Caco-2 (cell line): ENCODE results near the gene ANXA3. TPM values are rescaled to one million over a fixed set of nuclear protein-coding genes. Genes with fewer than 3 reads are reported as not detected.
A peak's percentile ranks its signal among the peaks of the same experiment; 100 is the strongest.

Experiments used
- BruUV-seq: library from RNA; stranded (reverse); fragments of 400-500 nt; replicated peaks from 2 replicates; lab custom pipeline; 2021; lab: Mats Ljungman, UMichigan
- CTCF ChIA-PET: fragments of 300-600 bp; sonication (Branson Sonifier 250); formaldehyde crosslinking; loops from one replicate; lab custom pipeline; 2022; ENCODE audit warnings: antibody characterized with exemption; lab: Charles Lee
- POLR2A ChIA-PET: fragments of 300-600 bp; sonication (Branson Sonifier 250); formaldehyde crosslinking; loops from one replicate; lab custom pipeline; 2022; ENCODE audit warnings: antibody characterized with exemption; lab: Charles Lee
- DNase-seq, 2 experiments: peaks; one replicate each; pipeline versions ENCODE4 v3.0.0 to v3.0.0-alpha.2; 2020 to 2022
- H3K27me3 ChIP-seq: replicated peaks from 2 replicates; pipeline ENCODE4 v1.6.0; 2011; ENCODE audit warnings: low read length; ENCODE audit not compliant: control insufficient read depth, insufficient read depth
- H3K36me3 ChIP-seq: 2 replicates; pipeline ENCODE4 v1.5.1; 2011; ENCODE audit warnings: low read length; ENCODE audit not compliant: control insufficient read depth, insufficient read depth
- H3K4me1 ChIP-seq: fragments of 250-450 bp; sonication (Bioruptor Pico); 2 replicates; pipeline ENCODE4 v1.5.1; 2020; ENCODE audit warnings: mild to moderate bottlenecking
- H3K4me3 ChIP-seq: 2 replicates; pipeline ENCODE4 v1.5.1; 2011; ENCODE audit warnings: low read depth, mild to moderate bottlenecking, control low read depth, low read length
- H3K9me3 ChIP-seq: fragments of 250-450 bp; sonication (Bioruptor Pico); 2 replicates; pipeline ENCODE4 v1.5.1; 2020; ENCODE audit warnings: mild to moderate bottlenecking, moderate library complexity
- H3K27ac Mint-ChIP-seq: one replicate; pipeline ENCODE4 v1.8.0; 2022; ENCODE audit warnings: mixed read lengths; ENCODE audit not compliant: unreplicated experiment
- H3K27me3 Mint-ChIP-seq: one replicate; pipeline ENCODE4 v1.8.0; 2022; ENCODE audit warnings: mixed read lengths; ENCODE audit not compliant: insufficient read depth, unreplicated experiment
- H3K36me3 Mint-ChIP-seq: one replicate; pipeline ENCODE4 v1.8.0; 2022; ENCODE audit warnings: mild to moderate bottlenecking, mixed read lengths; ENCODE audit not compliant: insufficient read depth, unreplicated experiment
- H3K4me1 Mint-ChIP-seq: one replicate; pipeline ENCODE4 v1.8.0; 2022; ENCODE audit warnings: low read depth, mixed read lengths; ENCODE audit not compliant: unreplicated experiment
- H3K4me3 Mint-ChIP-seq: one replicate; pipeline ENCODE4 v1.8.0; 2022; ENCODE audit warnings: mild to moderate bottlenecking, moderate library complexity, mixed read lengths; ENCODE audit not compliant: unreplicated experiment
- H3K9me3 Mint-ChIP-seq: one replicate; pipeline ENCODE4 v1.8.0; 2022; ENCODE audit warnings: mixed read lengths; ENCODE audit not compliant: unreplicated experiment
- intact Hi-C: fragments of 100-400 bp; cut with micrococcal nuclease; formaldehyde crosslinking; loops from one replicate; pipeline ENCODE4 v1.10.0; 2022; ENCODE audit not compliant: unreplicated experiment
- total RNA-seq: library from RNA; stranded (reverse); gene quantifications from 2 replicates; pipeline ENCODE4 v1.2.3, GENCODE V29; 2022
- TF ChIP-seq, protein P1 (sequence below), 2 experiments: fragments of 200-600 bp in 1 of 2; IDR thresholded peaks; 1 replicate in 1 of 2; 2 replicates in 1 of 2; pipeline versions ENCODE4 v1.5.1 to v1.8.0; 2011 to 2022; ENCODE audit warnings: antibody characterized with exemption in 1 of 2, control low read depth in 1 of 2, inconsistent platforms in 1 of 2, low read depth in 1 of 2, low read length in 1 of 2, mild to moderate bottlenecking in 1 of 2, moderate library complexity in 1 of 2; ENCODE audit not compliant: insufficient read depth in 1 of 2, severe bottlenecking in 1 of 2, unreplicated experiment in 1 of 2

ANXA3 gene
- total RNA-seq, 1 experiment from 2014 or later: 361 TPM

DNA sequence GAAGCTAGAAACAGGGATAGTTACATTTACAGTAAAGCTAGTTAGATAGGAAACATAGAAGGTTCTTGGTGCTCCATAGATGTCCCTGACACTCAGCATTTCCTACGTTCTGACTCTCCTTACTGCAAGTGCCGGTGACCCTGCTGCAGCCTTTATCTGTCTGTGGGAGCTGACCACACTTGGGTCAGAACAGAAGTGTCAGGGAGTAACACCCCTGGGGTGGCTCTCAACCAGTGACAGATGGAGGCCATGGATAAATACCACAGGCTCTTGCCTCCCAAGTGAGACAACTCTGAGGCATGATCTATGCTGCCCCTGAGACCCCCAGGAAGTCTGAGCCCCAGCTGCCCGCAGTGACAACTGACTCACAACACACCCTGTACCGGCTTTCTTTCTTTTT lies 69.8 kb downstream of the ANXA3 start:
- H3K9me3 Mint-ChIP-seq: no peaks in the 10 kb centered on the region
- ChIA-PET CTCF (no interaction called here), POLR2A (interaction anchor here (0.5 kb wide), 1 partner anchor 156 kb away, joined by 3 read pairs; no protein-coding TSS in a partner anchor)
- Histone ChIP-seq H3K27me3 (no peaks in the 10 kb centered on the region), H3K36me3 (no peaks in the 10 kb centered on the region), H3K4me3 (no peak overlapping the region), H3K9me3 (no peaks in the 10 kb centered on the region), H3K4me1 (peaks cover 30% of the 10 kb centered on the region)
- TF ChIP-seq, protein P1, sequence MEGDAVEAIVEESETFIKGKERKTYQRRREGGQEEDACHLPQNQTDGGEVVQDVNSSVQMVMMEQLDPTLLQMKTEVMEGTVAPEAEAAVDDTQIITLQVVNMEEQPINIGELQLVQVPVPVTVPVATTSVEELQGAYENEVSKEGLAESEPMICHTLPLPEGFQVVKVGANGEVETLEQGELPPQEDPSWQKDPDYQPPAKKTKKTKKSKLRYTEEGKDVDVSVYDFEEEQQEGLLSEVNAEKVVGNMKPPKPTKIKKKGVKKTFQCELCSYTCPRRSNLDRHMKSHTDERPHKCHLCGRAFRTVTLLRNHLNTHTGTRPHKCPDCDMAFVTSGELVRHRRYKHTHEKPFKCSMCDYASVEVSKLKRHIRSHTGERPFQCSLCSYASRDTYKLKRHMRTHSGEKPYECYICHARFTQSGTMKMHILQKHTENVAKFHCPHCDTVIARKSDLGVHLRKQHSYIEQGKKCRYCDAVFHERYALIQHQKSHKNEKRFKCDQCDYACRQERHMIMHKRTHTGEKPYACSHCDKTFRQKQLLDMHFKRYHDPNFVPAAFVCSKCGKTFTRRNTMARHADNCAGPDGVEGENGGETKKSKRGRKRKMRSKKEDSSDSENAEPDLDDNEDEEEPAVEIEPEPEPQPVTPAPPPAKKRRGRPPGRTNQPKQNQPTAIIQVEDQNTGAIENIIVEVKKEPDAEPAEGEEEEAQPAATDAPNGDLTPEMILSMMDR (IDR thresholded peaks at IDR 0.05; ENCODE audit: insufficient read depth in 1 of 2, low read depth in 1 of 2, low read length in 1 of 2, severe bottlenecking in 1 of 2, unreplicated experiment in 1 of 2): no peak
- H3K27ac Mint-ChIP-seq: peak overlapping the region; percentile 87
- no TSS peak for BruUV-seq
- intact Hi-C loops: no loop called here
- peaks cover 26% of the 10 kb centered on the region for H3K36me3 Mint-ChIP-seq
- H3K4me3 Mint-ChIP-seq: no peak overlapping the region
- no peak for DNase-seq
- H3K4me1 Mint-ChIP-seq: peaks cover 34% of the 10 kb centered on the region
- no peaks in the 10 kb centered on the region for H3K27me3 Mint-ChIP-seq

DNA sequence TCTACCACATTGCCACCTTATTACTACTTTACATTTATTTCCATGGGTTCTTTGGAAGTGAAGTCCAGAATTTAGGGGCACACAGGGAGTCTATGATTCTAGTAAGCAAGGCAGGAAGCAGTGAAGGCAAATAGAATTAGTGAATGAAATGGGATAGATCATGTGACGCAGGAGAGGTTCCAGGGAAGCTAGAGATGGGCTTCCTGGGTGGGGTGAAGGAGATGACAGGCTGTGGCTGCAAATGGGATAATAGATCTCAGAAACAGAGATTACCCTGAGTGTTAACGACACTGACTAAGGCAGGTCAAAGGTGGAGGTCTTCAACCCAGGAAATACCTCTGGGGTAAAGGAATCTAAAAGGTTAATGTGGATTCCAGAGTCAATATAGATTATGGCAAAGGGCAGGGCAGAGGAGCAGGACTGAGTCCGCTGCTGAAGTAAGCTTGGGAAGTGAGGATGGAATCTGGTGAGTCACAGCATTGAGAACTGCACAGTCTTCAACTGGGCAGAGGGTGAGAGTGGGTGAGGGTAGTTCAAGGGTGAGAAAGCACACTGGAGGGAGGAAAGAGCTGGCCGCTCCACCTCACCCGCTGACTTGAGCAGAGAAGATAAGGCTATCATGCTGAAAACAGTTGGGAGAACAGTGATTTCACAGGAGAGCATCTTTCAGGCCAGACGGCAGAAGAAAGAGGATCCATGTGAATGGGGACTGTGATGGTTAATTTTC lies 70.8 kb downstream of the ANXA3 start:
- Histone ChIP-seq H3K4me1 (peaks cover 40% of the 10 kb centered on the region), H3K27me3 (no peaks in the 10 kb centered on the region), H3K9me3 (no peaks in the 10 kb centered on the region), H3K36me3 (no peaks in the 10 kb centered on the region), H3K4me3 (0 out of 2 replicates have a peak overlapping the region, but pooled peaks have one; percentile 1)
- CTCF ChIA-PET: no interaction called here
- Mint-ChIP-seq H3K27ac (peak overlapping the region; percentile 87), H3K4me1 (peaks cover 33% of the 10 kb centered on the region), H3K27me3 (no peaks in the 10 kb centered on the region), H3K4me3 (peak overlapping the region; percentile 63), H3K9me3 (no peaks in the 10 kb centered on the region), H3K36me3 (peaks cover 26% of the 10 kb centered on the region)
- DNase-seq: peak; percentile 45 to 77
- POLR2A ChIA-PET: no interaction called here
- TF ChIP-seq, protein P1 (IDR thresholded peaks at IDR 0.05; ENCODE audit: insufficient read depth in 1 of 2, low read depth in 1 of 2, low read length in 1 of 2, severe bottlenecking in 1 of 2, unreplicated experiment in 1 of 2): no peak
- intact Hi-C loops: no loop called here
- no TSS peak for BruUV-seq

DNA sequence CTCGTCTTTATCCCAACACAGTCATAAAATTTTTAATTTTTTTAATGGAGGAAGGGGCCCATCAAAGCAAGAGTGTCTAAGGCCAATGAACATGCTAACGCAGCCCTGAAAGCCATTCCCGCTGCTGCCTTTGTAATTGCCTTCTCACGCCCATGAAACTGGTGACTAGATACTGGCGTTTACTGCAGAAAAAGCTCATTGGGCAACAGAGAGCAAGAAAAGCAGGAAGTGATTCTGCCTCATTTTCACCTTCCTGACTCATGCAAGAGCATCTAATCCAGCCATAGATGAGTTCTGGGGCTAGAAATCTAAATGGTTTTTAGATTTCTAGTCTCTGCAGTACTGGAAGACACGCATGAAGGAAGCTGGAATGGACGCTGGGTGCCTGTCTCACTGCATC lies 72.5 kb downstream of the ANXA3 start:
- TF ChIP-seq, protein P1 (IDR thresholded peaks at IDR 0.05; ENCODE audit: insufficient read depth in 1 of 2, low read depth in 1 of 2, low read length in 1 of 2, severe bottlenecking in 1 of 2, unreplicated experiment in 1 of 2): no peak
- ChIA-PET CTCF (no interaction called here), POLR2A (no interaction called here)
- Histone ChIP-seq H3K27me3 (no peaks in the 10 kb centered on the region), H3K9me3 (no peaks in the 10 kb centered on the region), H3K4me1 (peaks cover 55% of the 10 kb centered on the region), H3K4me3 (no peak overlapping the region), H3K36me3 (no peaks in the 10 kb centered on the region)
- intact Hi-C loops: no loop called here
- Mint-ChIP-seq H3K27ac (no peak overlapping the region), H3K4me3 (no peak overlapping the region), H3K4me1 (peaks cover 38% of the 10 kb centered on the region), H3K9me3 (no peaks in the 10 kb centered on the region), H3K27me3 (no peaks in the 10 kb centered on the region), H3K36me3 (peaks cover 17% of the 10 kb centered on the region)
- DNase-seq: no peak
- BruUV-seq: no TSS peak
